Endothelial cell of umbilical vein (primary cell): ENCODE data around the gene BTBD2.

Experiments
- FOS ChIP-seq: IDR thresholded peaks from 2 replicates; pipeline ENCODE4 v1.6.1; 2011; ENCODE audit warnings: mild to moderate bottlenecking, low read length, moderate library complexity, borderline replicate concordance; ENCODE audit not compliant: insufficient read depth
- POLR2A ChIP-seq: IDR thresholded peaks from 2 replicates; pipeline ENCODE4 v1.6.1; 2012; ENCODE audit warnings: low read depth, mild to moderate bottlenecking, control low read depth, low read length
- POLR2AphosphoS5 ChIP-seq: IDR thresholded peaks from 2 replicates; pipeline ENCODE4 v1.6.1; 2012; ENCODE audit warnings: low read depth, mild to moderate bottlenecking, control low read depth, low read length, moderate library complexity; ENCODE audit not compliant: insufficient read depth
- TF ChIP-seq, protein P1 (sequence below), 2 donors: IDR thresholded peaks; 1 replicate in 1 of 2; 2 replicates in 1 of 2; pipeline ENCODE4 v1.5.1; 2011; ENCODE audit warnings: low read length in 2 of 2, mild to moderate bottlenecking in 2 of 2, moderate library complexity in 2 of 2, control low read depth in 1 of 2, inconsistent platforms in 1 of 2, low read depth in 1 of 2; ENCODE audit not compliant: insufficient read depth in 1 of 2; ENCODE audit errors: extremely low read depth in 1 of 2

DNA sequence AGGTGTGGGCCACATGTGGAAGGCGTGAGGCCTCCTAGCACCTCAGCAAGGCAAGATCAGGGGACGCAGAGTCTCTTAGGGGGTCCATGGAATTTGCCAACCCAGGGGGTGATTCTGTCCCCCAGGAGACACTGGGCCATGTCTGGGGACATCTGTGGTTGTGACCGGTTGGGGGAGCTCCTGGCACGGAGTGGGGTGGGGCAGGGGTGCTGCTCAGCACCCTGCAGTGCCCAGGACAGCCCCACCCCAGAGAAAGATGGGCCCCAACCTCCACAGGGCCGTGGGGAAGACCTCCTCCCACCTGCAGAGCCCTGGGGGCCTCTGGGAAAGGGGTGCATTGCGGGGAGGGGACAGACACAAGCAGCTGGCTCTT is 31.5 kb upstream of the BTBD2 start:
- TF ChIP-seq POLR2A = no peak
- TF ChIP-seq, protein P1, sequence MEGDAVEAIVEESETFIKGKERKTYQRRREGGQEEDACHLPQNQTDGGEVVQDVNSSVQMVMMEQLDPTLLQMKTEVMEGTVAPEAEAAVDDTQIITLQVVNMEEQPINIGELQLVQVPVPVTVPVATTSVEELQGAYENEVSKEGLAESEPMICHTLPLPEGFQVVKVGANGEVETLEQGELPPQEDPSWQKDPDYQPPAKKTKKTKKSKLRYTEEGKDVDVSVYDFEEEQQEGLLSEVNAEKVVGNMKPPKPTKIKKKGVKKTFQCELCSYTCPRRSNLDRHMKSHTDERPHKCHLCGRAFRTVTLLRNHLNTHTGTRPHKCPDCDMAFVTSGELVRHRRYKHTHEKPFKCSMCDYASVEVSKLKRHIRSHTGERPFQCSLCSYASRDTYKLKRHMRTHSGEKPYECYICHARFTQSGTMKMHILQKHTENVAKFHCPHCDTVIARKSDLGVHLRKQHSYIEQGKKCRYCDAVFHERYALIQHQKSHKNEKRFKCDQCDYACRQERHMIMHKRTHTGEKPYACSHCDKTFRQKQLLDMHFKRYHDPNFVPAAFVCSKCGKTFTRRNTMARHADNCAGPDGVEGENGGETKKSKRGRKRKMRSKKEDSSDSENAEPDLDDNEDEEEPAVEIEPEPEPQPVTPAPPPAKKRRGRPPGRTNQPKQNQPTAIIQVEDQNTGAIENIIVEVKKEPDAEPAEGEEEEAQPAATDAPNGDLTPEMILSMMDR (IDR thresholded peaks at IDR 0.05; ENCODE audit: extremely low read depth in 1 of 2, insufficient read depth in 1 of 2, low read depth in 1 of 2, low read length in 2 of 2) = no peak
- TF ChIP-seq FOS = no peak
- TF ChIP-seq POLR2AphosphoS5 = no peak
